GM19025 (cell line): ENCODE data around the gene MSI2.

Experiments
- ATAC-seq: cut with Tn5 transposase; IDR thresholded peaks from one replicate; pipeline ENCODE4 v1.9.1; 2021; ENCODE audit warnings: mild to moderate bottlenecking, low read depth, moderate library complexity; ENCODE audit not compliant: unreplicated experiment

MSI2 gene

DNA sequence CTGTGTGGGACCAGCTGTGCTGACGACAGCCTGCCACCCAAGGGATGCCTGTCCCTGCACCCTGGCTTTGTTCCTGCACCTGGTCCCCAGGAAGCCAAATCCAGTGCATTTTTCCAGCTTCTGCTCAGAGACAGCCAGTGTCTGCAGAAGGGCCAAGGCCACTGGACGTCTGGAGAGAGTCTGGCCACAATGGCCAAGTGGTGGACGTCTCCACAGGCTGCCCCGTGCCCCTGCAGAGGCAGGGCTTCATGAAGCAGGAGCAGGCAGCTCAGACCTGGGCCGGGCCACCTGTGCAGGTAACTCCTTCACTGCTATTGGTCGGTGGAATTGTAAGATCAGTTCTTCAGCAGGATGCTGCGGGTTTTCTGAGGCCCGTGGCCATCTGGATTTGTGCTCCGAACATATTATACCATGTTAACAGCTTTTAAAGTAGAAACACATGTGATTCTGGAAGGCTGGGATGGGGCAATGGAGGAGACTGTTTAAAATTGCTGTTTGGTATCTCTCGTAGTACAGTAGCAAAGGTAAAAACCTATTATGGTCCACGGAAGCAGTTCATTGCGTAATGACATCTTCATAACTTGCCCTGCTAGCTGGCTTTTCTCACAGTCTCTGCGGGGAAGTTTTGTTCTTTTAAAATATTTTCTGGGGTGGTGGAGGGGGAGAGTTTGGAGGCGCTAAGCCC is 303.5 kb downstream of the MSI2 start:
- ATAC-seq = no peak

DNA sequence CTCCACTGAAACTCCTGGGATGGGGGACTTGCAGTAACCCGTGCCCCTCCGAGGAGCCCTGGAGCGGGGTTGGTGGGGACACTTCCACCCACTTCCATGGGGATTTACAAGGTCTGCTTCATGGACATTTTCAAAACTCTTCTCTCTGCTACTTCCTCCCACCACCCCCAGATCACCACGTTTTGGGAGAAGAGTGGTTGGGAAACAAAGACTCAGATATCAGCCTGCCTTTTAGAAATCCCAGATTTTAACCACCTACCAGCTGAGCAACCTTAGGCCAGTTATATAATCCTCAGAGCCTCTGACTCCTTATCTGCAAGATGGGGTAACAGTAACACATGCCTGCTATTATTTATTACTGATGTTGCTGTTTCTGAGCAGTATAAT is 304.0 kb downstream of the MSI2 start:
- no peak for ATAC-seq

DNA sequence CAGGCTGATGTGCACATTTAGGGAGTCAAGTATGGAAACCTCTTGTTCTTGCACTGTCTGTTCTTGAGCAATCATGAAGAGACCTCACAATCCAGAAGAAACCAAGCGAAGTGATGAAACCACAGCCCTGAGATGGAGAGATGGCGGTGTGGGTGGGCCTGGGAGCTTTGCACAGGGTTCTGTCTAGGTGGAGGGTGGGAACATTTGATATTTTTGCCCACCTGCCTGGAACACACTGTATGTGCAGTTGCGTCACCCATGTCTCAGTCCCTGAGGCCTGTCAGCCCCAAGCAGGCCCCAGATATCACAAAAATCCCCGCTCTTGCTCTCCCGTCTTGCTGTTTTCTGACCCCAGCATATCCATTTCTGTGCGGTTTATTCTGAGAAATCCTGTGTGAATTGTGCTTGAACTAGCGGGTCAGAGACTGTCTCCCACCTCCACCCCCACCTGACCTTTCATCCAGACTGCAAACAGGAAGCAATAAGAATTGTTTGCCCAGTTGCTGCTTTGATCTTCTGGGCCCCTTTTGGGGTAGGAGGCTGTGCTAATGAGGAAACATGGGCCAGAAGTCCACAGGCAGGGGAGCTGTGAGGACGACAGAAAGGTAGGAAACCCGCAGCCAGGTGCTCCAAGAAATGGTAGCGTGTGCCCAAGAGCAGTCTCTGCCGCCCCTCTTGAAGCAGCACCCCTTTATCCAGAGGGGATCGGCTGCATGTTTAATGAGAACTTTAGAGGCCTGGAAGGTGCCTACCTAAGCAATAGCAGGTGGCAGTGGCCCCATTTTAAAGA is 304.9 kb downstream of the MSI2 start:
- no peak for ATAC-seq

DNA sequence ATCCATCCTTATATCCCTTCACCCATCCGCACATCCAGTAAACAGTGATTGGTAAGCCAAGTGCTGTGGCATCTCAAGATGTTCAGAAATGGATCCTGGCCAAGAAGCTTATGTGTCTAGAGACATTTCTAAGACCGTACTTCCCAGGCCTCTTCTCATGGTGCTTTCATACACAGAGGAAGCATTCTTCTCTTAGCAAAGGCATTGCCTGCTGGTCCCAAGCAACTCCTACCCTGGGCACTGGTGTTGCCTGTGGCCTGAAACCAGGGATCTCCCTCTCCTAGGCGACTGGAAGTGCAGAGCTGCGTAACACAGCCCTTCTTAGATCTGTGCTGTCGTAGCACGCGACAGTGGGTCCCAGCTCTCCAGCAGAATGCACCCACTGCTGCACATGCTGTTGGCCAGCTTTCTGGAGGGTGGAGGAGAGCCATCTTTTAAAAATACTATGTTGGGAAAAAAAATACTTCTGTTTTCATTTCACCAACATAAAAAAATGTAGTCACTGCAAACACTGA is 305.9 kb downstream of the MSI2 start:
- ATAC-seq = no peak

DNA sequence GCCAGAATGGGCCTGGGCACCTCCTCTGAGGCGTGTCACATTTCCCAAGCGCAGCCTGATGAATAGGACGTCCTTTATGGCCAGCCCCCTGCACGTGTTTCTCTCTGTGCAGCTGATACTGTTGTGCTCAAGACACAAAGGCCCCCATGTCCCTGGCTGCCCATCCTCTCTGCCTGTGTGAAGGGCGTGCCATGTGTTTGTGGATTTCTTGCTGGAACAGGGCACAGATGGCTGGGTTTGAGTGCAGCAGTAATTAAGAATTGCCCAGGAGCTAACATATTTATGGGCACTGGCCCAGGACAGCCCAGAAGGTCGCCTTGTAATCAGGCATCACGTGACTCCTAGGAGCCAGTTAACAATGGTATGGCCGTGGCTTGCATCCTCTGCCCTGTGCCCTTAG is 307.6 kb downstream of the MSI2 start:
- no peak for ATAC-seq

DNA sequence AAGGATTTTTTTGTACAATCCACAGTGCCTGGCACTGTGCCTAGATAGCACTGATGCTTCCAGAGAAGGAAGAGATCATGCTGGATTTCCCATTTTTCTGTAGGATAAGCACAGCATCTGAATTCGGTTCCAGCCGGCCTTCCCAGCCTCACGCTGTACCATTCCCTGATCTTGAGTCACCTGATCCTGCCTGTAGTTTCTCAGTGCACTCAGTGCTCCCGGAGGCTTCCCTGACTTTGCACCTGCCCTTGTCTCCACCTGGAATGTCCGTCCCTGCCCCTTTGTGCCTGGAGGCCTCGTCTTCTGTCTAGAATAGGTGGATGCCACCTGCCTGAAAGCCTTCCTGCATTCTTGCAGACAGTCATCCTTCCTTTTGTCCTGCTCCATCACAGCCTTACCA is 308.9 kb downstream of the MSI2 start:
- no peak for ATAC-seq

DNA sequence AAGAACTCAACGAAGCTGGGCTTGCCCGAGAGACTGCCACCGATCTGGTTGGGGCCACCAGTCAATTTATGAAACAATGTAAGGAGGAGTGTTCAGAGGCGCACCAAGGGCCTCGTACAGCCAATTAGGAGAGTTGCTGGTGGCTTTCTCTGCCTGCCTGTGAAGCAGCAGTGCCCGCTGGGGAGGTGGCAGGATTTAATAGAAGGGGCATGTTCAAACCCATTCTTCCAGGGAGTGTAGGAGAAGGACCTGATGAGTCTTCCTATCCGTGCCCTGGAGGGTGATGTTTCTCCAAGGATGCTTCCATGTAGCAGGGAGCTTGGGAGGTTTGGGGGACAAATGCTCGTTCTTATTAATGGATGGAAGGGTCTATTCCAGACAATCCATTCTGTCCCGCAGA is 310.4 kb downstream of the MSI2 start:
- no peak for ATAC-seq

DNA sequence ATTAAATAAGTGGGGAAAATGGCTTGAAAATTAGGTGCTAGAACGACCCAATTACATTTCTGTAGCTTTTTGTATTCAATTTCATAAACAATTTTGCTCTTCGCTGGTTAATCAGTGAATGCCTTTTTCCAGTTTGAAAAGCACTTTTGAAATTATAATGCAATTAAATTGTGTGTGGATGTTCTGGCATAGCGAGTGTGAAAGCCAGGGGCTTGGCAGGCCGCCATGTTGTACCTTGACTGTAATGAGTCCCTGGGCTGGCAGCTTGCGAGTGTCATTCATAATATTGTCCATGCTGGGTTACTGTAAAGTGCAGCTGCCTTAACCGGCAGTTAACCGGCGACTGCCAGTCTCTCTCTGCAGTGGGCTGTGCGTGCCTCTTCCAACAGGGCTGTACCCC is 310.9 kb downstream of the MSI2 start:
- no peak for ATAC-seq

DNA sequence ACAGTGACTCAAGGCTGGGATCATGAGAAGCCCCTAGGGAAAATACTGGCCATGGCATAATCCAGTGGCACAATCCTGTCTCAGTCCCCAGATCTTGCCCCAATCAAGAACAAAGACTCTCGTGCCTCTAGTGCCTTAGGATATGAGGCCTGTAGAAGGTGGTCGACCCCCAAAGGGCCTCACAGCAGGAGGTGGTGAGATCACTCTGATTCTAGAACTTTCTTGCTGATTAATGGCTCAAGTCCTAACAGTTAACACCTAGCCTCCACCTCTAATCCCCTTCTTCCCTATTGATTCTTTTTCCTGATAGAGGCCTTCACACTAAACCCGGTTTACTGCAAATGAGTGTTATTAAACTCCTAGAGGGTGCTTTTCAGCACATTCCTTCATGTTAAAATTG is 312.0 kb downstream of the MSI2 start:
- no peak for ATAC-seq

DNA sequence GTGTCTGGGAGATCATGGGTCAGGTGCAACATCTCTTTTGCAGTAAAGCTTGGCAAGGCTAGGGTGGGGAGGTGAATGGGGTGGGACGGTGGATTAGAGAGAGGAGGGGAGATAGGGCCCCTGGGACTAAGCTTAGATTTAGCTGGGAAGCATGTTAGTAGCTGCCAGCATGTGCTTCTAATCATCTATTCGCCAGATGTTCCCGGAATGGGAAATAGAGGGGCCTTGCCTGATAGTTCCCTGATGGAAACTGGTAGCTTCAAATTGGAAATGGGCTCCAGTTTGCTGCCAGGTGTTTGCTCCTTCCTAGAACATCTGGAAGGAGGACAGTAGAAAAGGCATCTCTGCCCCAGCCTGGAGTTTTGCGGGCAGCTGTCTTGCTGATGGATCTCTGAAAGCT is 312.7 kb downstream of the MSI2 start:
- ATAC-seq = no peak

DNA sequence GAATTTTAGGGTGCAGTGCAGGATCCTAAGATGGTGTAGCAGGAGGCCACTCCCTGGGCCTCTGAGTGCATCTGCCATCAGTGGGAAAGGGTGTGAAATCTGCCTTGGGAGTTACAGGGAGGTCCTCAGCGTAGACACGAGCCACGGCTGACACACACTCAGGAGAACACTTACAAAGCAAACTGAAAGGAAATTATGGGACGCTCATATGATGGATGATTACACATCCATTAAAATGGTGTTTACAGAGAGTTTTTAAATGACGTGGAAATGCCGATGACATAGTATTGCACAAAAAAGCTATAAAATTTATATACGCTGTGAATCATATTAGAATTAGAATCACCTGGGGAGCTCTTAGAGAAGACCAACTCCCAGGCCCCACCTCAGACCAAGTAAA is 313.5 kb downstream of the MSI2 start:
- no peak for ATAC-seq

DNA sequence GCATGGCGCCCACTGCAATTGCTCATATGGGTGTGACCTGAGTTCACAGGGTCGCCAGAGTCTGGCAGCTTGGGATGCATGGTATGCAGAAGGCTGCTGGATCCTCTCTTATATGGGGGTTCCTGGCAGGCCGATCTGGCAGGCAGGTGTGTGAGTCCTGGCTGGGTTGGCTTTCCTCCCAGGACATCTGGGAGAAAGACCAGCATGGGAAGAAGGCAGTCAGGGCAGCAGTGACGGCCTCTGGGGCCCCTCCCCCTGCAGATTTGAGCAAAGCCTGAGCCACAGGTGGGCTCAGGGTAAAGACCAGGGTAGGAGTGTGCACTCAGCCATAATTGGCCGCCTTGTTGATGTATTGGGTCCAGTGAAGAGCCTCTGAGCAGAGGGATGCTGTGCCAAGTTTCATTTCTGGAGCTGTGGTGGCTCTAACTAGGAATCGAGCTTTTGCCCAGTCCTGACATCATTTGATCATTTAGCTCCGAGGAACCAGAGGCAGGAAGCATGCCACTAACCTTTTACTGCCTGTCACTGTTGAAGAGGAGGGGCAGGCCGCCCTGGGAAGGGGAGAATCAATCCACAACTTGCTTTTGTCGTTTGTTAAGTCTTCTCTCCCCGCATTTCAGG is 314.5 kb downstream of the MSI2 start:
- ATAC-seq = no peak

DNA sequence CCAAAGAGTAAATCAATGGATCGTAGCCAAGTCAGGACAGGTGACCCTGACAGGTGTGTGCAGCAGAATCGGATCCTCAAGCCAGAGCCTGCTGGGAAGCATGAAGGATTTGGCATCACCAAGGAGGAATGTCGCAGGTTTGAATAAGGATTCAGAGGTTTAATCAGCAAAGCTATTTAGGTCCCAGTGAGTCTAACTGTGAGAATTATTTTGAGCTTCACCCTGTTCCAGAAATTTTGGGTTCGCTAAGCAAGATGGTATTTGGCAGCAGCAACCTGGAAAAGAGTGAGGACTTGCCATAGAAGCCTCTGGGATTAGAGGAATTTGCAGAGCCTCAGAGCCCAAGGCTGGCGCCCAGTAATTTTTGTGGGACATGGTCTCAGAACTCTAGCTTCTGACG is 315.7 kb downstream of the MSI2 start:
- ATAC-seq = no peak

DNA sequence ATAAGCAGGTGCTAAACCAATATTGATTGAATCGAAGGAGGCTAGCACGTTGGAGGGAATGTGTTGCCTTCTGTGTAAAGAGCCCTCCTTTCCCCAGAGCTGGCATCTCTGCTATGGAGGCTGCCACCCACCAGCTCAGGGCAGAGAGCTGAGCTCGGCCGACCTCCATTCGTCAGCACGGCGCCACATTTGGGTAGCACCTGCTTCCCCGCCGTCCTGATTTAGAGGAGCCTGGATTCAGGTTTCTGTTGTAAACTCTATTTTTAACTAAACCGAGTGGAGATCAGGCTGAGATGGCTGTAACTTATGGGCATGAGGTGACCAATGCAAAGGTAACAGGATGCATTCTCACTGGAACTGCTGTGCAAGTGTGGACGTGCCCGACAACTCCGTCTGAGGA is 316.3 kb downstream of the MSI2 start:
- no peak for ATAC-seq

DNA sequence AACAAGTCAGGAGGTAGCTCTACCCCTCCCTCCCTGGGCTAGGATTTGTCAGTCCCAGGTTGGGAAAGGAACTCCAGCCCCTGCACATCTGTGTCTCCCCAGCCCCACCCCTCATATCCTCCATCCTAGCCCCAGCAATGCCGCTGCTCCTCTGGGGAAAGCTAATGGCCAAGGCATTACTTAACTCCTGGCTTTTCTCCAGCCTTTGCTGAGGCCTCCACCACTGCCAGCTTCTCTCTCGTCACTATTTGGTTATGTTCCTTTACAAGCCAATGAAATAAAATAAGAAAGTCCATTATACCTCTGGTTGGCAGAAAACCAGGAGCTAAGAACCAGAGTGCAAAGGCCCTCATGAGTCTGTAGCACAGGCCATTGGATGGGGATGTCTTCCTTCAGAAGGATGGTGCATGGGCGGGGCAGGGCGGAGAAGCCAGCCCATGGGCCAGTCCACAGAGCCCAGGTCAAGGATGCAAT is 317.8 kb downstream of the MSI2 start:
- ATAC-seq = no peak

DNA sequence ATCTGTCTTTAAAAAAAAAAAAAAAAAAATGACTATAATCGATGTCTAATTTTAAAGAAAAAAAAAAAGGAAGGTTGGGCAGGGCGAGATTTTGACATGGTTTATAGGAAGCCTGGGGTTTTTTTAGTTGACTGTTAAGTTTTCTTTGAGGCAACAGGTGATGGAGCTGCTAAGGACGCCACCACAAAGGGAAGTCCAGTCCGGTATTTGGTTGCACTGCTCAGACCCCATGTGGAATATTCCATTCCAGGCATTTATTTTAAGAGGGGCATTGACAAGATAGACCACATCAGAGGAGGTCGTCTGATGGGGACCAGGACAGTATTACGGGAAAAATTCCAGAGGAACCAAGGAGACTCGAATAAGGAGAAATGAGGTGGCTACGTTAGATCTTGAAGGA is 320.4 kb downstream of the MSI2 start:
- ATAC-seq = no peak

DNA sequence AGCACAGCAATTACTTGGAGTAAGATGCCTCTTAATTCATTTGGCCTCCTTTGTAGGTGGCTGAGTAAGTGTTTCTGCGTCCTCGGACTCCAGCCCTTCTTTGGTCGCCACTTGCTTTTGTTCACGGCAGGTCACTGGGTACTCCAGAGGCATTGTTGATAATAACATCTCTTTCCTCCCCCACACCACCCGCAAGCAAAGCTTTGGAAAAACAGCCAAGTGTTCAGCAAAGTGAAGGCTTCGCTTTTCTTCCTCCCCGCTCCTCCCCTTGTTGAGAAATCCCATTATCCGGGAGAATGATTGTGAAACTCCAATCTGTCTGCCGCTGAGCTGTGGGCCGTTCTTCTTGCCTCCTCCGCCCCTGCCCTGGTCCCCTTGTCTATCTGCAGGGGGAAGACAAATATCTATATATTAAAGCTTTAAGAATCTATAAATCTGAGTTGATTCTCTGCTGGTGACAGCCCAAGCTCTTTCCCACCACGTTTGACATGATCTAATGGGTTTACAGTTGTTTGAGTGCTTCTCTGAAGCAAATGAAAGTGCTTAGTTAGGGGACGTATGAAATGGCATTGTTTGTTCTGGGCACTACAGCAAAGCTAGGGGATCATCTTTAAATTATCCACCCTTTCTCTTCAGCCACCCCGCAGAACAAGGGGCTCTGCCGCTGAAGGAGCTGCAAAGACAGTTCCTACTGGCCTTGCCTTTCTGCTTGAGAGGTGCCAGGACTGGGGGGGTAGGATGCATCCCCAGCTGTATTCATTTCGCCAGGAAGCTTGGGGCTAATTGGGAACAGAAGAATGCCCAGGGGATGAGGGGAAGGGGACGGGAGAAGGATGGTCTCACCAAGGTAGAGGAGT is 321.7 kb downstream of the MSI2 start:
- ATAC-seq = no peak

DNA sequence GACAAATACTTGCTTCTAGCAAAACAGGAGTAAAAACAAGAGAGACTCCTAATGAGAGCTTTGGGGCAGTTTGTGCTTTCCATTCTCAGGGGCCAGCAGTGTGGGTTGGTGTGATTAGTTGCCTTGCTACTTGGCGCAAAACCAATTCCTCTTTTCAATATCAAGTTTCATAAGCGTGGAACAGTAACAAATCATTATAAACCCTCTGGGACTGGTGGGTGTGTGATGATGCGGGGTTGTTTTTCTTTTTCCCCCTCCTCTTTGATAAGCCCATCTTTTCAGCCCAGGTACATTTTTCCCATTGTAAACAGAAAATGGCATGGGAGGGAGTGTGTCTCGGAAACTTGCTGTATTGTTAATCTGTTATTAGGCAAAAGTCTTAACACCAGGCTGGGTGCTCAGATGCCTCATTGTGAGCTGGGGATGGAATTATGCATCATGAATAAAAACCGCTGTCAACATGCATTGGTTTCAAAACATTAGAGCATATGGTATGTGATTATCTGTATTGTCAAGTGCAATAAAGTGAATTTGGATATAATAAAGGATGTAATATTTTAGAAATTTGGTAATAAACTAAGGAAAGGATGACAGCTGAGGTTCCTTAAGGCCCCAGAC is 322.4 kb downstream of the MSI2 start:
- ATAC-seq = no peak

DNA sequence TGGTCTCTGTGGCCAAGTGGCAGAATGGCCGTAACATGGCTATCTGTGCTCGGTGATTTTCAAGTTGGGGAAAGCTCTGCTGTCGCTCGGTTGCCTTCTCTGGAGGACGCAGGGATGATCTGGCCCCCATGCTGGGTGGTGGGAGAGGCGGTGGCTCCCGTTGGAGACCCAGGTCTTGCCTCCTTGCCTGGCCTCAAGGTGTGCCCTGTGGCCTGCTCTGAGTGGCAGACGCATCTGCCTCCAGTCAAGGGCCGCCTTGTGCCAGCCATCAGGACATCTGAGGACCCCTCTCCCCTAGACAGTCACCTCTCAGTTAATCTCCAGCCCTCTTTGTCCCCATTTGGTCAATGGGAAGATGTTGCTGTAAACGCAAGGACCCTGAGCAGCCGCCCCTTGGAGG is 322.9 kb downstream of the MSI2 start:
- no peak for ATAC-seq

DNA sequence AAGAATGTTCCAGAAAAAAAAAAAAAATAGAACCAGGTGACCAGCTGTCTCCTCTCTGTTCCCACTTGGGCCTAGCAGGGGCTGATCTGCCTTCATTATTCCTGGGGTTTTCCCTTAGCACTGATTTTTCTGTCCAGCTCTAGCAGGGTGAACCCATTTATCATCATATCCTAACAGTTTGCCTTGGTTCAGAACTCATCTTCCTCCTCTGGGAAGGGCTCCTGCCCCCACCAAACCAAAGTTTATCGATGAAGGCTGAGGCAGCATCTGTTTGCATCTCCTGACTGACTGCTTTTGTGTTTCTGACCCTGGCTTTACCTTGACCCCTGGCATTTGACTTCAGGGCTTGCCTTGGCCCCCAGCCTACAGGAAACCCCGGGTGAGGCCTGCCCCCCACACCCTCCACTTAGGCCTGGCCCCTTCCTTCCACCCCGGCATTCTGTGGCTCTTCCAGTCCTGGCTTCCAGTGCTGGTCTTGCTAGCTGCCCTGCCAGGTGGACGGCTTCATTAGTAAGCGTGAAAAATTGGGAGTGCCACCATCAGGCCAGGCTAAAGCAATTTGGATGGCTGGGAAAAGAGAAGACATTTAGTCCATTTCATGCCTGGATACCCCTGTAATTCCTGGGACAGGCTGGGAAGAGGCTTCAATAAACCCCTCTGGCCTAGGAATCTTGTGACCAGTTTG is 323.9 kb downstream of the MSI2 start:
- ATAC-seq = no peak
